Subcutaneous adipose tissue (tissue), 4 donors: ENCODE data around the gene GALNS. TPM values are rescaled to one million over a fixed set of nuclear protein-coding genes. Genes with fewer than 3 reads are reported as not detected.

Experiments used
- CTCF ChIP-seq: fragments of 450-650 bp; IDR thresholded peaks from one replicate; pipeline ENCODE4 v1.5.1; 2016; ENCODE audit warnings: low read depth, mild to moderate bottlenecking, control low read depth, antibody characterized with exemption, moderate library complexity
- total RNA-seq, 4 donors: library from RNA; depleted of rRNA; stranded (reverse); fragments of >200 nt; gene quantifications; one replicate each; pipeline ENCODE4 v1.1.0, GENCODE V29; 2016

GALNS gene
- total RNA-seq, 4 donors from 2014 or later, result 17.2 to 48.6 (median 18.2) TPM

- no peak for TF ChIP-seq CTCF
These were observed 14.4 kb downstream of the GALNS start for GRCh38 chr16:88842308-88842756.

- no peak for TF ChIP-seq CTCF
These were observed 15.0 kb downstream of the GALNS start for GRCh38 chr16:88841521-88842307.

DNA sequence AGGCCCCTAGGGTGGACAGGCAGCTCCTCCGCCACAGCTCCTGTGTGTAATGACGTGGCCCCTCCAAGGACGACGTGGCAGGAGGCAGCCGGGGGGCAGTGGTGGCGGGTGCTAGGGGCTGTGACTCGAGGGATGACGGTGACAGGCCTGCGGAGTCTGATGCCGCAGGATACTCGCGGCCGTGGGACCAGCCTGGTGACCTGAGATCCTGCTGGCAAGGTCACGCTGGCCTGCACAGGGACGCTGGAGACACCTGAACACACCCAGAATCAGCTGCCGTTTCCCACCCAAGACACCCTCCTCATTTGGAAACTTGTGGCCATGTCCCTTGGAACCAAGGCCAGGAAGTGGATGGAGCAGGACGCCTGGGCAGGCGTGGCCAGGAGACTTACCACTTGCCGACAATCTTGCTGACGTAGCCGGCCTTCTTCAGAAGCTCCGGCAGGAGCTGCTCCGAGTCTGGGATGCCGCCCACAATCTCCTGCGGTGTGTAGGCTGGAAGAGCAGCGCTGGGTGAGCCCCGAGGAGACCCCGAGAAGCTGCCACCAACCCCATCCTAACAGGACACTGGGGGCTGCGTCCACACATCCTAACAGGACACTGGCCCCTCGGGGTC is 16.0 kb downstream of the GALNS start:
- TF ChIP-seq CTCF, result no peak

- no peak for TF ChIP-seq CTCF
These were observed 16.8 kb downstream of the GALNS start for GRCh38 chr16:88839745-88840599.

GRCh38 chr16:88839026-88839529 is 17.7 kb downstream of the GALNS start:
- no peak for TF ChIP-seq CTCF

GRCh38 chr16:88838566-88838965 is 18.2 kb downstream of the GALNS start:
- no peak for TF ChIP-seq CTCF
